CD4-positive, alpha-beta T cell treated with Interferon gamma for 1 hour (primary cell): ENCODE measurements around the gene MAML3.

Experiments
- DNase-seq: peaks from one replicate; pipeline ENCODE4 v3.0.0-alpha.2; 2020

Gene MAML3

DNA sequence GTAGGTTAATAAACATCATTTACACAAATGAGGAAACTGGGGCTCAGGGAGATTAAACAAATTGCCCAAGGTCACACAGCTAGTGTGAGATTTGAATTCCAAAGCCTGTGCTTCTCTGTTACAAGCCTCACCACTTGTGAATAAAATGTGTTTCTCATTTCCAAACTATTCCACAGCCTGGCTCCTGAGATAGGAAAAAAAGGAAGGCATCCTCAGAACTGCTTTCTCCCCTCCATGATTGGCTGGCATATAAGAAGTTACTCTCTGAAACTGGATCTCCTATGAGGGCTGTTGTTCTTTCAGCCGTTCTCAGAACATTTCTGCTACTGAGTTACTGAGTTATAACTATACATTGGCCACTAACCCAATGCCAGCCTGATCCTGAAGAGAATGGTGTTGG, 237.9 kb downstream of the MAML3 start:
- no peak for DNase-seq

DNA sequence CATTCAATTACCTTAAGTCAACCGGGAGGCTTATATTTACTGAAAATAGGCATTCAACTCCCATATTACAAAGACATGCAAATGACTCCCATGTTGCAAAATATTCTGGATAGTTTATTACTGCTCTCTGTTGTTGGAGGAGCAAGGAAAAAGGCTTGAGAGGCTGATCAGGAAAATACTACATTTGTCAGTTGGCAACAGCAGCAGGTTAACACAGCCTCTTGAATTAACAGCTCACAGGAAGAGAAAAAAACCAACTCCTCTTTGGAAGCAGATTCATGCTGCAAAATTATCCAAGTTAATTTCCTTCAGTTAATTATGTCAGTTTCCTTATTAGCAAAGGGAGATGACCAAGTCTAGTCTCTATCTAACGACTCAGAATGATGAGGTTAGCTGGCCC, 238.9 kb downstream of the MAML3 start:
- no peak for DNase-seq

DNA sequence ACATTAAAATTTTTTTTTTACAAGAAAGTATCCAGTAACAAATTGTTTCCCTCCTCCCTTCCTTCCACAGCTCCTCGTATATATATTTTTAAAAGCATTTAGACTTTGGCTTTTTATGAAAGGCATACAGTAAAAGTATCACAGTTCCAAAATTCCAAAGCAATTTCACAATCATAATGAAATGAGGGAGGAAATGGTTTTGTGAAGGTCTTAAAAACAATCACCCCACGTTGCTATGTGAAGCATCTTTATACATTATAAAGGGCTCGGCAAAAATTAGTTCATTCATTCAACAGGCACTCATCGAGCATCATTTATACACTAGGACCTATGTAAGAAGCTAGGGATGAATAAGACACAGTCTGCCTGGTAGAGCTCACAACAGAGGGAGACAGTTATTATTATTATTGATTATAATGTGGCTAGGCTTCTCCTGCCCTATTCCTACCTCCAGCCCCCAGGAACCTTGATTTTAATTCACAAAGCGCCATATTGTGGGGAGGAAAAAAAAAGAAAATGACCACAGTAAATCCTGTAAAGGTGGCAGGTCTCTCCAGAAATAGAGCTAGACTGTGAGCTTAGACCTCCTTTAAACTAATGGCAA, 239.9 kb downstream of the MAML3 start:
- DNase-seq: no peak

GRCh38 chr4:139913398-139913990, 240.5 kb downstream of the MAML3 start:
- no peak for DNase-seq

DNA sequence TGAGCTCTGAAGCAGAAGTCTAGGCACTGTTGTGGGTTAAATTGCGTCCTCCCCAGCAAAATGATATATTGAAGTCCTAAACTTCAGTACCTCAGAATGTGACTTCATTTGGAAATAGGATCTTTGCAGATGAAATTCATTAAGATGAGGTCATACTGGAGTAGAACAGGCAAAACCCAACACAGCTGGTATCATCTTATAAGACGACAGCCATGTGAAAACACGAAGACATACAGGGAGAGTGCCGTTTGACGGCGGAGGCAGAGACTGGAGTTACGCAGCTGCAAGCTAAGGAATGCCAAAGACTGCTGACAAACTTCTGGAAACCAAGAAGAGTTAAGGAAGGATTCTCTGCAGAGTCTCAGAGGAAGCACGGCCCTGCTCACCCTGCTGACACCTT, 241.5 kb downstream of the MAML3 start:
- DNase-seq: no peak

DNA sequence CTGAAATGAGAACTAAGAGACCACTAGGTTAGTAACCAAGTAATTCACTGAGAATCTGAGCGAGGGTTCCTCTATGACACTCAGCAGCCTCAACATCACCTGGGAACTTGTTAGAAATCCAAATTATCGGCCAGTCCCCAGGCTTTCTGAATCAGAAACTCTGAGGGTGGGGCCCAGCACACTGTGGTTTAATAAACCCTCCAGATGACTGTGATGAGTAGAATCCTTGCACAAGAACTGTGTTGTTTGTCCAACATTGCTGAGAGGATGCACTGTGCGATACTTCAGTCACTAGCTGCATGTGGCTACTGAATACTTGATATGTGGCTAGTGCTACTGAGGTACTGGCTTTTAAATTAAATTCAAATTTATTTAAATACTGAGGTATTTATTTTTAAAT, 243.9 kb downstream of the MAML3 start:
- DNase-seq: no peak

- DNase-seq: no peak
These were observed 245.1 kb downstream of the MAML3 start for GRCh38 chr4:139908636-139909437.

GRCh38 chr4:139907001-139907809, 246.8 kb downstream of the MAML3 start:
- DNase-seq: no peak

- no peak for DNase-seq
These were observed 248.5 kb downstream of the MAML3 start for GRCh38 chr4:139905489-139905888.

- no peak for DNase-seq
These were observed 249.6 kb downstream of the MAML3 start for GRCh38 chr4:139904406-139904805.

- DNase-seq: no peak
These were observed 250.1 kb downstream of the MAML3 start for GRCh38 chr4:139903845-139904244.

GRCh38 chr4:139902321-139903320, 251.4 kb downstream of the MAML3 start:
- no peak for DNase-seq

GRCh38 chr4:139901531-139902320, 252.3 kb downstream of the MAML3 start:
- no peak for DNase-seq

GRCh38 chr4:139900964-139901376, 253.0 kb downstream of the MAML3 start:
- DNase-seq: no peak

GRCh38 chr4:139899346-139899745, 254.6 kb downstream of the MAML3 start:
- no peak for DNase-seq

GRCh38 chr4:139898293-139898692, 255.7 kb downstream of the MAML3 start:
- DNase-seq: no peak

GRCh38 chr4:139896091-139896604, 257.8 kb downstream of the MAML3 start:
- no peak for DNase-seq

DNA sequence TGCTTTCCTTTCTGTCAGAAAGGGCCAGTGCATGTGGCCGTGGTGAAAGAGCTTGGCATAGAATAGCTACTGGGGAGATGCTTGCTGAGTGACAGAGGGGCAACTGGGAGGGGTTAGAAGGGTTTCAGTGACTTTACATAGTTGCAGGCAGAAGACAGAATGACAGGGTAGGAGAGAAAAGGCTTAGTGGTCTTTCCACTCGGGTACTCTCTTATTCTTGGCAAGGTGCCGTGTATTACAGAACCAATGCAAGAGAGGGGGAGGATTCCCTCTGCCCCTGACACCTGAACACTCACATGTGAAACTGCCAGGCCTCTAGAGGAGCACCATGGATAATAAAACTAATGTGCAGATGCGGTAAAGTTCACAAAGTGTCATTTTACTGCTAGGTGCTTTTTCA, 260.2 kb downstream of the MAML3 start:
- DNase-seq: no peak

- DNase-seq: no peak
These were observed 260.8 kb downstream of the MAML3 start for GRCh38 chr4:139892973-139893736.

GRCh38 chr4:139890816-139891215, 263.2 kb downstream of the MAML3 start:
- DNase-seq: no peak
